Motor neuron (in vitro differentiated cells): ENCODE data around the gene BCO1. TPM values are rescaled to one million over a fixed set of nuclear protein-coding genes. Genes with fewer than 3 reads are reported as not detected.

Experiments used
- ATAC-seq, 8 experiments: fragments of 200-7000 bp; cut with Tn5 transposase; replicated peaks in 6 of 8; 2 replicates each; pipeline ENCODE4 v1.8.0; 2021; ENCODE audit warnings: mild to moderate bottlenecking in 8 of 8, moderate library complexity in 8 of 8
- H3K27ac ChIP-seq, 2 donors: fragments of 250-450 bp; sonication (Bioruptor Pico); 2 replicates each; pipeline ENCODE4 v1.9.0; 2021; ENCODE audit warnings: antibody characterized with exemption in 2 of 2, mild to moderate bottlenecking in 2 of 2, moderate library complexity in 1 of 2
- H3K4me1 ChIP-seq, 2 donors: fragments of 250-450 bp; sonication (Bioruptor Pico); replicated peaks in 1 of 2; 2 replicates each; pipeline ENCODE4 v1.6.1; 2021; ENCODE audit warnings: antibody characterized with exemption in 2 of 2, mild to moderate bottlenecking in 2 of 2, moderate library complexity in 1 of 2
- H3K4me3 ChIP-seq, 5 donors: fragments of 250-450 bp; sonication (Bioruptor Pico); 2 replicates each; pipeline ENCODE4 v1.9.0; 2021; ENCODE audit warnings: antibody characterized with exemption in 5 of 5, mild to moderate bottlenecking in 5 of 5, moderate library complexity in 4 of 5
- WGBS, 10 experiments: fragments of 450-650 bp; shearing (Covaris generic); methylation state at CpG; one replicate each; pipeline ENCODE4 v1.0.0; 2022; 5-methylcytosine and 5-hydroxymethylcytosine counted together
- in situ Hi-C, 9 experiments: fragments of 400-800 bp; cut with MboI; loops; one replicate each; pipeline ENCODE4 v1.15.0; 2021; ENCODE audit warnings: low sequenced_read_pairs in 9 of 9, low pct_unique_long_range_greater_than_20kb in 2 of 9; ENCODE audit not compliant: unreplicated experiment in 9 of 9
- total RNA-seq, 8 experiments: library from RNA; unstranded; fragments of 300-600 nt; gene quantifications; 2 replicates each; pipeline versions ENCODE4 v1.2.3 to v1.2.4, GENCODE V29; 2022

BCO1 gene, protein sequence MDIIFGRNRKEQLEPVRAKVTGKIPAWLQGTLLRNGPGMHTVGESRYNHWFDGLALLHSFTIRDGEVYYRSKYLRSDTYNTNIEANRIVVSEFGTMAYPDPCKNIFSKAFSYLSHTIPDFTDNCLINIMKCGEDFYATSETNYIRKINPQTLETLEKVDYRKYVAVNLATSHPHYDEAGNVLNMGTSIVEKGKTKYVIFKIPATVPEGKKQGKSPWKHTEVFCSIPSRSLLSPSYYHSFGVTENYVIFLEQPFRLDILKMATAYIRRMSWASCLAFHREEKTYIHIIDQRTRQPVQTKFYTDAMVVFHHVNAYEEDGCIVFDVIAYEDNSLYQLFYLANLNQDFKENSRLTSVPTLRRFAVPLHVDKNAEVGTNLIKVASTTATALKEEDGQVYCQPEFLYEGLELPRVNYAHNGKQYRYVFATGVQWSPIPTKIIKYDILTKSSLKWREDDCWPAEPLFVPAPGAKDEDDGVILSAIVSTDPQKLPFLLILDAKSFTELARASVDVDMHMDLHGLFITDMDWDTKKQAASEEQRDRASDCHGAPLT
- total RNA-seq: 1 to 10 TPM in 1 of 8 experiments, under 1 TPM in 7; 0.05 to 1.5 (median 0.39) TPM

DNA sequence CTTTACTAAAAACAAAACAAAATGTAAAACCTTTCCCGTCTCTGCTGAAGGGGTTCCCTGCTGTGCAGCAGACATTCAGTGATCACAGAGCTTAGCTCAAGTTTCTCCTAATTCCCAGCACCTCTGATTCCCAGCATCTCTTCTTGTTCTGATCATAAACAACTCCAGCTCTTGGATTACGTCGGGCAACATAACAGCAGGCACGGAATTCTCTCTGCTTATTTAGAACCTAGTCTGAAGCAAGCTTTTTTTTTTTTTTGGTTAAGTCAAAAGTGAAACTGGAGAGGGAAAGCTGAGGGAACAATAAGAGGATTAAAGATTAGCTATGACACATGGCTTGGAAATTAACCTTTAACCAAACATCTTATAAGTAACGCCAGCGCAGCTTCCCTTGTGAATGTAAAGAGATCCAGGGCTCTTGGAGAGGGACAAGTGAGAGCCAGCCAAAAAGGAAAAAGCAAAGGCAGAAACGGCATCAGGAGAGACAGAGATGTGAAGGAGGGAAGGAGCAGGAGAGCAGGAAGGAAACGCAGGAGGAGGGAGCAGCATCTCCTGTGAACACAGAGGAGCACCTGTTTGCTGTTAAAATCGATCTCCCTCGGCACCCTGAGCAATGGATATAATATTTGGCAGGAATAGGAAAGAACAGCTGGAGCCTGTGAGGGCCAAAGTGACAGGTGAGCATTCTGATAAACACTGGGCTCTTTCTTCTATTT is at the start of gene BCO1:
BCO1 (plus strand) TSS at position 394 of the 716 bp plus-strand sequence; CDS start at position 614, 220 bp downstream.
- H3K4me3 ChIP-seq: peak within 1 kb of the TSS in 2 of 5 donors; percentile 7 to 12
- ATAC-seq: peak; percentile 26 to 90 (median 42)

DNA sequence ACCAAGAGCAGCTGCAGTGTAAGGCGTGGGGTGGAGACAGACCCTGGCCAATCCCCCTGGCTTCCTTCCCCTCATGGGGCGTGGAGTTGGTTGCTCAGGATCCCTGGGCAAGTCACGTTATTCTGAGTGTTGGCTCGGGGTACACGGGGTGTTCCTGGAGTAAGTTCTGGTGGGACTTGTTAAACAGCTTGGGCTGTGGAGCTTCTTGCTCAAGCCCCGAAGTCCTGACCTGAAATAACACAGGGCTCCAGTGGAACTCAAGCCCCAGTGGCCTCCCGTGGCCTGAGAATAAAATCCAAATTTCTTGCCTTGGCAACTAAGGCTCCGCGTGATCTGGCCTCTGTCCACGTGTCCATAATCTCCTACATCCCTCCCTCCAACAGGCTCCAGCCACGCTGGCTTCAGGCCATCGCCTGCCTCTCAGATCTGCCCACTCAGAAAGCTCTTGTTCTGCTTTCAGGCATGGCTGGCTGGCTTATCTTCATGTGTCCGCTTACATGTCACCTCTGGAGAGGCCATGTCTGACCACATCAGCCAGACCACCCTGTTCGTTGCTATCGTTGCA is 49.3 kb upstream of the BCO1 start:
- no peaks in the 10 kb centered on the region for H3K4me1 ChIP-seq
- no peak overlapping the region for H3K27ac ChIP-seq
- peak in 3 of 8 experiments; percentile 60 to 87 (median 81) for ATAC-seq
- in situ Hi-C loops: no loop called here
- H3K4me3 ChIP-seq: no peak overlapping the region
- 15 to 100% (median 89%) methylated on average over 3 to 8 of the region's 15 CpGs; no CpG with 5 or more reads in 3 of the 10 experiments for WGBS, 10 experiments

More for the DNA sequence above, at the start of gene BCO1:
- in situ Hi-C loops: no loop called here
- no peak within 1 kb of the TSS for H3K27ac ChIP-seq
- peaks cover 7 to 17% of the 10 kb centered on the region in 2 donors for H3K4me1 ChIP-seq
- 0 to 23% (median 18%) methylated on average over 3 to 10 of the region's 10 CpGs; no CpG with 5 or more reads in 2 of the 10 experiments for WGBS, 10 experiments

DNA sequence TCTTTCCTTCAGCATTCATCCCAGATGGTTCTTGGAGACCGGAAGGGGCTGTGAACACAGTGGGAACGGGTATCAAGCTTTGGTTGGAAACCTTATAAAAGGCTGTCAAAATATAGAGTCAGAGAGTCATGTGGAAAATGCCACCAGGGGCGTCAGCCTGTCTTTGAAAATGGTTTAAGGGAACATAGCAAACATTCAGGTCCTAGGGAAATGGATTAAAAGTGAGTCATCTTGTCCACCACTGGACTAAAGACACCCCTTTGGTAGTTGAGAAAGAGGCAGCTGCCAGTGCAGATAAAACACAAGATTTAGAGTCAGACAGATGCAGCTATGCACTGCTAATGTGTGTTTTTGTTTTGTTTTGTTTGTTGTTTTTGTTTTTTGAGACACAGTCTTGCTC is 47.8 kb upstream of the BCO1 start:
- ATAC-seq: peak in 2 of 8 experiments; percentile 24 to 49
- Histone ChIP-seq H3K4me1 (no peaks in the 10 kb centered on the region), H3K4me3 (no peak overlapping the region), H3K27ac (no peak overlapping the region)
- in situ Hi-C loops: no loop called here
- 0 to 64% (median 40%) methylated on average over 1 to 3 of the region's 3 CpGs; no CpG with 5 or more reads in 3 of the 10 experiments for WGBS, 10 experiments

DNA sequence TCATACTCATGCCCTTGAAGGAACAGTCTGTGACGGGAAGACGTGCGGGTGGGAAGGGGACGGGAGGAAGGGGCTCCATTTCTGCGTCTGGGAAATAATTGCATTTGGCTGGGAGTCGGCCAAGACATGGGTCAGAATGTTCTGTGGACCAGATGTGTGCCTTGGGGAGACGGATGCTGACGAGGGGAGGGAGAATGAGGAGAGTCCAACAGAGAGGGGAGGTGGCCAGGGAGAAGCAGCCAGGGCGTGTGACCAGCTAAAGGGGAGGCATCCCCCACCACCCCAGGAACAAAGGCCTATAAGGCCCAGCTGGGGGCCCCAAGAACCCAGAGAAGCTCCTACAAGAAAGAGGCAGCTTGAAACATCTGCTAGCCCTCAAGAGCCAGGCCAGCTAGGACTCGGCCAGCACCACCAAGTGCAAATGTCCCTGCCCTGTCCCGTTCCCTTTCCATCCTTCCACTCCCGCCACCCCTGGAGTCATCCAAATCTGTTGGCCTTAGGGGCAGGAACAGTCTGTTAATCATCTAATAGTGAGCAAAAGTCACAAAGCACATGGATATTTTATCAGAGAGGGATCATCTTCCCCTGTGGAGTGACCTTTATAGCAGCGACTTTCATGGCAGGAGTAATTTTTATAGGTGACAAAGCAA is 42.5 kb upstream of the BCO1 start:
- H3K4me3 ChIP-seq: no peak overlapping the region
- H3K27ac ChIP-seq: no peak overlapping the region
- in situ Hi-C loops: no loop called here
- no peaks in the 10 kb centered on the region for H3K4me1 ChIP-seq
- 0 to 100% (median 82%) methylated on average over 1 to 4 of the region's 13 CpGs; no CpG with 5 or more reads in 4 of the 10 experiments for WGBS, 10 experiments
- ATAC-seq: peak in 3 of 8 experiments; percentile 39 to 57 (median 40)

DNA sequence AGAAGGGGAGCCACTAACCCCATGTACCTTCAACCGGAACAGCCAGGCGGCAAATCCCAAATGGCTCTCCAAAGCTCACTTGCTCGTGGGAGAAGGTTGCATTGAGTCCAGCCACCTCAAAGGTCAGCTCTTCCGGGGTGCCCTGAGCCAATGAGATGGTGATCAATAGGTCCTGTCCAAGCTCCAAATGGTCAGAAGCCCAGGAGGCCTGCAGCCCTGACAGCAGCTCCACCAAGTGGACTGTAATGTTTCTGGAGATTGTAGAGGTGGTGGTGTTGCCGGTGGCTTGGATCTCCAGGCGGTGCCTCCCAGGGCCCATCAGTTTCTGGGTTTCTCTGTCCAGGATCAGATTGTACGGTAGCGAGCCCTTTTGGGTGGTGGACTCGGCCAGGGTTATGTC is 39.9 kb upstream of the BCO1 start:
- ATAC-seq: peak in 3 of 8 experiments; percentile 43 to 64 (median 51)
- Histone ChIP-seq H3K27ac (no peak overlapping the region), H3K4me3 (no peak overlapping the region), H3K4me1 (no peaks in the 10 kb centered on the region)
- WGBS, 10 experiments: 49 to 81% (median 70%) methylated on average over 3 to 4 of the region's 9 CpGs; no CpG with 5 or more reads in 6 of the 10 experiments
- in situ Hi-C loops: no loop called here

DNA sequence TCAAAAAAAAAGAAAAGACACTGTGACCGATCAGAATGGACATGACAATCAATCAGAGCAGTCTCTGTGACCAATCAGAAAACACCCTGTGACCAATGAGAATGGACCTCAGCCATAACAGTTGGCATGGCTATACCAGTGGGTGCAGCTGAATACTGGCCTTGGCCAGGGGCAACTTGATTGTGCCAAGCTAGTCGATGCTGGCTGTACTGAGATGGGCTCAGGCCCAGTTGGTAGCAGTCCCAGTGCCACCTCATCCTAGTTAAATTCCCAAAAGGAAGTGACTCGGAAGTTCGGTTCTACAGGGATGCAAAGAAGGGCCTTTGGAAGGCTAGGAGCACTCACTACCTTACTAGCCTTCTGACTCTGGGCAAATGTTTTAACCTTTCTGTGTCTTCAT is 37.2 kb upstream of the BCO1 start:
- WGBS, 10 experiments: 12 to 90% (median 80%) methylated on average over 1 to 4 of the region's 4 CpGs; no CpG with 5 or more reads in 3 of the 10 experiments
- Histone ChIP-seq H3K27ac (no peak overlapping the region), H3K4me3 (no peak overlapping the region), H3K4me1 (peaks cover 0 to 2% of the 10 kb centered on the region in 2 donors)
- in situ Hi-C loops: no loop called here
- no peak for ATAC-seq

DNA sequence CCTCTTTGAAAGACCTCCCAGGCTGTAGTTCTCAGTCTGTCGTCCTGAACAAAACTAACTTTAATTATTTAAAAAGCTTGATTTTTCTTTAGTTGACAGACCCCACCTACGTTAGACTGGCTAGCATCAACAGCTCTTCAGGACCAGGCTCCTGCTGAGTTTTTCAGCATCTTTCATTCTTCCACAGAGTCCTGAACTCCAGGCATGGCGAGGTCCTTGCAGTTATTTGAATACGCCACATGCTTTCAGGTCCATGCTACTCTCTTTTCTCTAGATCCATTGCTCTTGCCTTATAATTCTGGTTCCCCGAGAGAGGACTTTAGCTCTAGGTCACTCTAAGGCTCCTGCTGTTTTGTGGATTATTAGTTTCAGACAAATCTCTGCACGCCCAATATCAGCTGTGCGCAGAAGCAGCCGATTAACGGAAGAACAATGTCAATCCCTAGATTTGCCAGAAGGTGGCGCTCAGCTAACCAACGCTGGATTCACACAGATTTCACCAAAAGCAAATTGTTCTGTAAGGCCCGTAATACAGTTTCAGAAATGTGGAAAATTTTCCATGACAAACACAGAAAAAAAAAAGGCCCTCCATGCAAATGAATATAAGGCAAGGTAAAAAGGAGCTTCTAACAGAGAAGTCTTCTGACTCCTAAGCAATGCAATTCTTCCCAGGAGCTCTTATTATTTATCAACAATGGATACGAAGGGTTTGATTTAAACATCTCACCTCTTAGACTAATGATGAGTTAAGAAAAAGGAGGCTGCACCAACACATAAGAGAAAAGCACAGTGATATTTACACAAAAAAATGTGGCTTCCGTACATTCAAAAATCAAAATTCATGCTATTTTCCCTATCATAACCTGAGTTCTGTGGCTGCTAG is 33.5 kb upstream of the BCO1 start:
- ATAC-seq: peak in 7 of 8 experiments; percentile 36 to 83 (median 53)
- WGBS, 10 experiments: 8 to 53% (median 34%) methylated on average over 6 to 12 of the region's 14 CpGs
- Histone ChIP-seq H3K4me1 (peaks cover 0 to 2% of the 10 kb centered on the region in 2 donors), H3K27ac (no peak overlapping the region), H3K4me3 (no peak overlapping the region)
- in situ Hi-C loops: no loop called here

DNA sequence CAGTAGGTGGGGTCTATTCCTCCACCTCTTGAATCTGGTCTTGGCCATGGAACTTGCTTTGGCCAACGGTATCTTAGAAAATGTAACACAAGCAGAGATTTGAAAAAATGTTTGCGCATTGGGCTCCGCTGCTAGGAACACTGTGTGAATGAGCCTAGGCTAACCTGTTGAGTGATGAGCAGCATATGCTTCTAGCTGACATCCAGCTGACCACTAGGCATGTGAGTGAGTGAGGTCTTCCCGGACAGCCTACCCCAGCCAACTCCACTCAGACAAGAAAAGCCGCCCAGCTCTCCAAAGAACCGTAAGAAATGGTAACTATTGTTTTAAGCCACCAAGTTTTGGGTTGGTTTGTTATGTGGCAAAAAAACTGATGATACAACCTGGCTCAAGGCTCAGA is 31.4 kb upstream of the BCO1 start:
- in situ Hi-C loops: no loop called here
- H3K27ac ChIP-seq: no peak overlapping the region
- peaks cover 0 to 2% of the 10 kb centered on the region in 2 donors for H3K4me1 ChIP-seq
- H3K4me3 ChIP-seq: no peak overlapping the region
- WGBS, 10 experiments: 0 to 100% (median 73%) methylated on average over 1 to 5 of the region's 6 CpGs; no CpG with 5 or more reads in 1 of the 10 experiments
- no peak for ATAC-seq

DNA sequence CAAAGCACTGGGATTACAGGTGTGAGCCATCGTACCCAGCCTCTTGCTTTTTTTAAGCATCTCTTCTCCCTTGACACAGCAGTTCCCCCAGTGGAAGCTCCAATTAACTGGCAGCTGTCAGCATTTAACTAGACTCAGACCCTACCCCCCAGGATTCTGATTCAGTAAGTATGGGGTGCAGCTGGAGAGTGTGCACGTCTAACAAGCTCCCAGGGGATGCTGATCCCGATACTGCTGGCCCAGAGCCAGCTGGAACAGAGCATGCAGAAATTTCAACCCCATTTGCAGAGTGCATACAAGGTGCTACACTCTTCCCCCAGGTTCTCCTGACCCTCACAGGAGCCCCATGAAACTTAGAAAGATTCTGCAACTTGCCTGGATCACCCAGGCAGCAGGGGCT is 27.7 kb upstream of the BCO1 start:
- Histone ChIP-seq H3K4me1 (no peaks in the 10 kb centered on the region), H3K27ac (no peak overlapping the region), H3K4me3 (no peak overlapping the region)
- in situ Hi-C loops: no loop called here
- WGBS, 10 experiments: 0 to 100% (median 80%) methylated on average over 1 to 2 of the region's 3 CpGs; no CpG with 5 or more reads in 7 of the 10 experiments
- ATAC-seq: no peak

DNA sequence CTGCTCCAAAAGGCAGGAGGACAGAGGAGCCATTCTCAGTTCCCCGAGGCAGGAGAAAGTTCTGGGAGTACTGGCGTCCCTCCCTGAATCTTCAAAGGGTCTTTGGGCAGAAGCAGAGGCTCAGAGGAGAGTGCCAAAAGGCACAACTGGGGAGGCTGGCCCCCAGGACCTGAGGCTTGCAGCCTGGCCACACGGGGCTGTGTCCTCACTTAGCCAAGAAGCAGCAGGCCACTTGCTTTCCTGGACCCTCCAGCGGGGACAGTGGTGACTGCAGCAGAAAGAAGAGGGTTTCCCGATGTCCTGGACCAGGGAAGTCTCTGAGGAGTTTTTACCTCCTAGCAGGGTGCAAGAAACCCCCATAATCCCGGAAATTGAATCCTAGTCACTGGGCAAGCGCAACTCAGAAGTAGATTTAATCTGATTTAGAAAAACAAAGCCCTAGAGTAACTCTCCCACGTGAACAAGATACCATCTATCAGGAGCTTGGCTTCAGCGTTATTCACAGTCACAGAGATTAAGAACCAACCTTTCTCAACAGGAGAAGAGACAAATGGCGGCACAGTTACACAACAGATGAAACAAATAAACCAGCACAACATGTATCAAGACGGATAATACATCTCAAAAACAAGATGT is 25.5 kb upstream of the BCO1 start:
- in situ Hi-C loops: no loop called here
- Histone ChIP-seq H3K4me3 (no peak overlapping the region), H3K4me1 (peaks cover 0 to 1% of the 10 kb centered on the region in 2 donors), H3K27ac (no peak overlapping the region)
- ATAC-seq: no peak
- WGBS, 10 experiments: 26 to 77% (median 69%) methylated on average over 3 to 10 of the region's 11 CpGs; no CpG with 5 or more reads in 2 of the 10 experiments

DNA sequence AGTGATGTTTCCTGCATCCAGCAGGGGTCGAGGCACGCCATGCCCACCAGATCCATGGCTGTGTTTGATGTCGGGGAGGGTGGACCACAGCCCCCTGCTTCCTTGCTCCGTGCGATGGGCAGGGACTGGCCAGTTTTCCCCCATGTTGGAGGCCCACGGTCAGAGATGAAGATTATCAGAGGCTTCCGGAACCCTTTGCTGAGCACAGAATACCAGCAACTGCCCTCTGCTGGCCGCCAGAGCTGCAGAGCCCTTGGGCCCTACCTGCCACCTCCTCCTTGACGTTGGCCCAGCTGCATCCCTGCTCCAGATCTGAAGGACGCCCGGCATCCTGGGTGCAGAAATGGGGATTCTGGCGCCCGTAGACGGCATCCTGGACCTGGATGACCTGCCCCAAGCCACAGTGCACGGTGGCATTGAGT is 23.7 kb upstream of the BCO1 start:
- H3K4me3 ChIP-seq: no peak overlapping the region
- ATAC-seq: peak in 3 of 8 experiments; percentile 54 to 75 (median 74)
- peaks cover 0 to 2% of the 10 kb centered on the region in 2 donors for H3K4me1 ChIP-seq
- H3K27ac ChIP-seq: no peak overlapping the region
- WGBS, 10 experiments: 0 to 100% (median 76%) methylated on average over 1 to 10 of the region's 15 CpGs; no CpG with 5 or more reads in 5 of the 10 experiments
- in situ Hi-C loops: no loop called here
